RPMI7951 (cell line): Measurements from ENCODE around the gene ROBO1. TPM values are rescaled to one million over a fixed set of nuclear protein-coding genes. Genes with fewer than 3 reads are reported as not detected.

Experiments
- DNase-seq: peaks from one replicate; pipeline ENCODE4 v3.0.0-alpha.2; 2012; ENCODE audit warnings: low read depth
- total RNA-seq: library from RNA; depleted of rRNA; stranded (reverse); fragments of >200 nt; shearing (Covaris generic); gene quantifications from 2 replicates; pipeline ENCODE4 v1.2.3, GENCODE V29; 2014

ROBO1 gene
- total RNA-seq, 1 experiment from 2014 or later, result 40.0 TPM

DNA sequence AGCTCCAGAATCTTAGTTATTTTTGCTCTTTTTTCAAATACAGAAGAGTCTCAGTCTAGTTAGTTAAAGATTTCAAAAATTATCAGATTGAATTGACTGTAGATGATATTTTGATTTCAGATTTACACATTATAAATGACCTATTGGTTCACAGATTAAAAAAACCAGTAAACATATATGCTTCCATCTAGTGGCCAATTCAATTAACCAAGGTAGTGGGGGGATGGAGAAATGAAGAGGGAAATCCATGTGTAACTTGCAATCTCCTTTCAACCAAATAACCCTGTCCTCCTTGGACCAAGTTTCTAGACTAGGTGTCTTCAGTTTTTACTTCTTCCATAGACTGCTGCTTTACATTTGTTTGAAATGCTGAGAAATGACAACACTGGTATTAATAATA, 789.8 kb downstream of the ROBO1 start:
- DNase-seq, result peak; percentile 39

DNA sequence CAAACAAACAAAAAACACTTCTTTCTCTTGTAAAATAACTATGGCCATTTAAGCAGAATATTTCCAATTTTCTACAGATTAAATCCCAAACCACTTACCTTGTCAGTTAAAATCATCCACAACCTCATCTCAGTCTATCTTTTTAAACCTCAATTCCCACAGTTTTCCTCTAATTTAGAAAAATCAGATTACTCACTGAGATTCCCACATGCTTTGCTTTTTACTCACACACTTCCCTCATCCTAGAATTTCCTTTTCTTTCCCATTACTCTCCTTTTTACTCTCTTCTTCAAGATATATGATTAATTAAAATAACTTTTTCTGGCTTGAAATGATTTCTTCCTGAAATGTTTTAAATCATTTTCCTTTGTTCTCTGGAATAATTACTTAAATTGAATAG, 790.7 kb downstream of the ROBO1 start:
- no peak for DNase-seq

DNA sequence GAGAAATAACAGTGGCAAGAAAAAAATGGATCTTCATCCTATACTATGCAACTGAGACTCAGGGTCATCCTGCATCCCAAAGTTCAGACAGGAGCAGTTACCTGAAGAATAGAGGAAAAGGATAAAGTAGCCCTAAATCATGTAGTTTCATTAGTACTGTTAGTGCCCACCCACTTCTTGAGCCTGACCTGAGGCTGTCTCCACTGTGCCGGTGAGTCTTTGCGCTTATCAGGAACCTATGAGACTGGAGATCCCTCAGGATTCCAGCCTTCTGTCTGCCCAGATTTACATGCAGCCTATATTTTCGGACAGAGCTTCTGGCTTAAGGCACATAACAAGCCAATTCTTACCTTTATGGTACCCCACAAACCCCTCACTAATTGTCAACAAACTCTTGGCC, 791.6 kb downstream of the ROBO1 start:
- DNase-seq, result no peak

DNA sequence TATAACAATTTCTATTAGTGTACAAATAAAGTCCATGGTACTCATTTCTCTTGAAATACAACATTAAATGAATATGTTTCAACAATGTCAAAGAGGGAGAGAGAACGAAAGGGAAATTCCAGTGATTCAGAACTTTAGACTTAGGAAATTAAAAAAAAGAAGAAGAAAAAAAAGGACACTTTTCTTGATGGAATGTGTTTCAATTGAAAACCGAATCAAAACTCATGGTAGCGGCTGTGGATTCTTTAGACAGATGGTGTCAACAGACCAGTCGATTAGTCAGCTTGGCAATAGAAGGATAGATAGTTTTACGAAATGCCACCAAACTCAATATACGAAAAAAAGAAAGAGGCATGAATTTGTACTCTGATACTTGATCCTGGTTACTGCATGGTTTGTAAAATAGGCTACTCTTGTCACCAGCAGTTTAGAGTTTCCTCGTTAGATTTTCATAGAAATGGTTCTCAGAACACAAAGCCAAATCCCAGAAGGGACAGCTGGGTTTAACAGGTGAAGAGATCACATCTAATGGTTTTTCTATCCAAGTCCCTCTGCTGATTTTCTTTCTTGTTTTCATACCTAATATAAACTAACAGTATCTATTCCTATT, 793.5 kb downstream of the ROBO1 start:
- peak; percentile 72 for DNase-seq

DNA sequence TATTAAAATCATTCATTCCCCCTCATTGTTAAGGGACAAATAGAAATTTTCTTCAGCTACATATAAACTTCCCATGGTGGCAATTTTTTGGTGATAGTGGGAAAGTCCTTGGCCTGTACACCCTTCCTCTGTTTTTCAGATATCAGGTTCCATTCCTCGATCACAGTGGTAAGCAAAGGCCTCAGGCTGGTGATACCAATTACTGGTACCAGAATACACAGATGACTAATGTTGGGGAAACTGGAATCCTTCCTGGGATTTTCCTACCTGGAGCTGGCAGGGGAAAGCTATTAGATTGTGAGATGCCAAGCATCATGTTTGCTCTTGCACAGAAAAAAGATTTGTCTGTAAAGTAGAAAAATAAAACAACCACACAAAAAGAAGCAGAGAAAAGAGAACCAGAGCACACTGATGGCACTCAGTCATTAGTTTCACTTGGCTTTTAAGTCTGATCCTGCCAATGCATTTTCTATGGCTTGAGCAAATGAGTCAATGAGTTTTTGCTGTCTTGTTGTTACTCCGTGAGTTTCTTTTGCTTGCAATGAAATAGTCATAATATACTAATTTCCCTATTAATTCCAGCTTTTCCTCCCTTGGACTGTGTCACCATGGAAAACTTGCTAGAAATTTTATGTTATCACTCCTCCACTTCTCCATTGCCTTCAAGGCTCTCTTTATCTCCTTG, 795.0 kb downstream of the ROBO1 start:
- DNase-seq, result peak; percentile 70

DNA sequence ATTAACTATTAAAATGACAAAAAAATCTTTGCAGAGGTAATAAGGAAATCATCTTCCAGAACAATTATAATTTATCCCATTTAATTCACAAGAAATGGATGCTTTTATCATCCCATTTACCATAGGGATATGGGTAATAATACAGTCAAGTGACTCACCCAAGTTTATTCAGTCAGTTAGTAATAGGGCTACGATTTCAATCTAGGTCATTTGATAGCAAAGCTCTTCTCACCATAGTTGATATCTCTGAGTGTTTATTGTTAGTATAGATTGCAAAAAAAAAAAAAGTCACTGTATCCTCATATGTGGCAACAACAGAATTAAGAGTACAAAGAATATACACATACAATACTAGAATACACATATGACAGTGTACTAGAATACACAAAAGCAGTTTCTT, 797.1 kb downstream of the ROBO1 start:
- DNase-seq, result no peak

DNA sequence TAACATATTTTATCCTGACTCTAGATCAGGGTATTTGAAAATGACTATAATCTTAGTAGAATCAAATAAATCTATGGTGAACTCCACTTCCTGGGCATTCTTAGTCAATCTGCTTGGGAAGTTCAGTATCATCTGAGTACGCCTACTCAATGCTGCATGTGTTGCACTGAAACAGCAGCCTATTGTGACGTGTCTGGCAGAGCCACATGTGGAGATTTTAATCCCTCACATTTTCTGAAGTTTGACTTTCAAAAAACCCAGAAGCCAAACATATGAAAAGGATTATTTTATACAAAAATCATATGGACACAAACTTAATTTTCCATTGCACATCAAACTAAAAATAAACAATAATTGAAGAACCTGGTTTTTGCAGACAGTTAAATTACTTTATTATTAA, 798.3 kb downstream of the ROBO1 start:
- peak; percentile 74 for DNase-seq

DNA sequence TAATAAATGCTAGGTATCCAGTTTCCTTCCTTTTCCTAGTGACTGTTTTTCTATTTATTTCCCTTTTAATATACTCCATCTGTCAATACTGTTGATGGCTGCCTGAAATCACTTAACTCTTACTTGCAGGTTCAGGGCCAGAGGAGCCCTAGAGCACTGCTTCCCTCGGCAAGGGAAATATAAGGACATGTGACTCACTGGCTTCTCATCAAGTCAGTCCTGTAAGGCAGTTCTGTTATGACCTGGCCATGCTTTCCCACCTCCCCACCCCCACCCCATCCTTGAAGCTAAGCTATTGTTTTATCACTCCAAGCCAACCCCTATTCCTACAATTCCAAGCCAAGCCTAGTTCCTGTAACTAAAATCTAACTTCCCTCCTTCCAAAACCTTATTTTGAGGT, 800.7 kb downstream of the ROBO1 start:
- DNase-seq, result no peak

DNA sequence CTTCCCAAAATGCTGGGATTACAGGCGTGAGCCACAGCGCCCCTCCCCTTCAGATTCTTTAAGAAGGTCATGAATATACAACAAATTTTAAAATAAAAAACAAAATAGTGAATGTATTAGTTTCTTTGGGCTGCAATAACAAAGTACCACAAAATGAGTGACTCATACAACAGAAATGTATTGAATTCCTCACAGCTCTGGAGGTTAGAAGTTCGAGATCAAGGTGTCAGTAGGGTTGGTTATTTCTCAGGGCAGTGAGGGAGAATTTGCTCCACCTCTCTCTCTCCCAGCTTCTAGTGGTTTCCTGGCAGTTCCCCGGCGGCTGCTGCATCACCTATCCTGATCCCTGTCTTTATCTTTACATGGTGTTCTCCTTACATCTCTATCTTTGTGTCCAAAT, 804.0 kb downstream of the ROBO1 start:
- DNase-seq, result no peak

DNA sequence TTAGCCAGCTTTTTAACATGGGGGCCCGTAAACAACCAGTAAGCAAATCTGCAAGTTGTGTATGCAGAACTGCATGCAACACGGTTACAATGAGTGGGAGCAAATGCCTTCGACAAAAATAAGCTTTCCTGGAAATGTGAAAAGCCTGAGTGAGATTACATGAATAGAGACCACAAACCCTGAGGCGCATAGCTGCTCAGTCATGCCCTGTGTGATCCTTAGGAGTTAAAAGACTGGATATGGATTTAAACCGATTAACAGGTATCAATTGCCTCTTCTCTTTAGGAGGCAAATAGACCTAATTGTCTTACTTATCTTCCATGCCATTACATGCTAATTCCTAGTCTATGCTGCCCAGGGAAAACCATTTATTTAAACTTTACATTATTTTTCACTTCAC, 810.3 kb downstream of the ROBO1 start:
- peak; percentile 27 for DNase-seq

DNA sequence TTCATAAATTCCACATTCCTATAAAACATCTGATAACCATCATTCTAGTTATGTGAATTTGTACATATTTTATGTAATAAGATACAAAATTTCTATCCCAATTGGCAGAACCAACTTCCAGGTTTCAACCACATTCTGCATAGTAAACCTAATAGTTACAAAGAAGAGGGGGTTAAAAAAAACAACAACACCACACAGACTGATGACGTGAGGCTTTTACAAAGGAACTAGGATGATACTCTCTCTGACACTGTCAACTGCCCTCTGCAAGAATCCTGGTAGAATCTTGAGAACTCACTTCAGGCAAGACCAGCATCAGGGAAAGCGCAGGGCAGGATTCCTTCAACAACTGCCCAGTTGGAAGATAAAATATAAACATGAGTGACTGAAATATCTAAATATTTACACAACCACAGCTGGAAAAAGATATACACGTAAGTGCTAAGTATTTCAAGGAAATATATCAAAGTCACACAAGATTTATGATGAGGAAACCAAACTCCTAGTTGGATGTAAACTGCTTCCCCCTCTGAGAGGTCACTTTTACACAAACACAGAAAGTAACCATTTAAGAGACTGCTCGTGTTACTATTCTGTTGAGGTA, 816.4 kb downstream of the ROBO1 start:
- no peak for DNase-seq

DNA sequence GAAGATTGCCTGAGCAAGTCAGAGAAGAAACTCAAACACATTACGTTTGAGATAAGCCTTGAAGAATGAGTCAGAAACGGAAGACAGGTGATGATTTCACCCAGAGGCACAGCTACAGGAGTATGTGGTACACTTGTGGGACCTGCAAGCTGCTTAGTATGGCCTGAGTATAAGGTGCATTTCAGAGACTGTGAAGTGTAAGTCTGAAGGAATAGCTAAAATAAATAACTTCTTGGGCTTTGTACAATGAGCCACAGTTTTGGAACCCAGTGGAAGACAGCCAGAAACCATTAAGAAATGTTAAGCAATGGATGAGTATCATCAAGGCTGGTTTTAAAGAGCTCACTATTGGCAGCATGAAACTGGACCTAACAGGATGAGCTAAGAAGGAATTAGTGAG, 826.2 kb downstream of the ROBO1 start:
- DNase-seq, result peak; percentile 54

DNA sequence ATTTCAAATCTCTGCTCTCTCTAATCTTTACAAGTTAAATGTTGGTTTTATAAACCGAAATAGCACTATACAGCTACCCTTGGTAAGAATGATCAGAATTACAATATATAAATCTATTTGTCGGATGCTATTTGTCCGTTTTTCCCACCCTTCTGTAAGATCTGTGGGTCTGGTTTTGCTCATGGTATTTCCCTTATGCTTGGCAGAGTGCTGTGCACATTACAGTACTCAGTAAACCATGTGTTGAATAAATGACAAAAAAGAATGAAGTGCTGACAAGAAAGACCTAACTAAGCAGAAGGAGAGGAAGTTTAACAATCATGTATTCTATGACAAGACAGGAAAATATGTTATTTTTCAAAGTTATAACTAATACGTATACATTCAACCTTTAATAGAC, 827.2 kb downstream of the ROBO1 start:
- no peak for DNase-seq

DNA sequence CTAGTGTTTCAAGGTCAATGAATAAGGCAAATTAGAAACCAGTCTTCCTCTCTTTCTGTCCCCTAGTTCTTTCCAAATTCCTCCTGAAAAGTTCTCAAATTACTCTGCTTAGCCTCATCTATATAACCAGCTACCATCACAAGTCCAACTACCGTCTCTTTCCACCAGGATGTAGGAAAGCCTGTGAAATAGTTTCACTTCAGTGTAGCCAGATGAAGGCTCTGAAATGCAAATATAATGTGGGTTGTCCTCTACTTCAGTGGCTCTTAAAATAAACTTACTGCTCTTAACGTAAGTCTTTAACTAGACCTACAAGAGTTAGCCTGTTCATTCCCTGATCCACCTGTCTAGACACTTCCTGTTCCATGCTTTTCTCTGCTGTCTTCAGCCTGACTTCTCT, 827.7 kb downstream of the ROBO1 start:
- DNase-seq, result no peak

DNA sequence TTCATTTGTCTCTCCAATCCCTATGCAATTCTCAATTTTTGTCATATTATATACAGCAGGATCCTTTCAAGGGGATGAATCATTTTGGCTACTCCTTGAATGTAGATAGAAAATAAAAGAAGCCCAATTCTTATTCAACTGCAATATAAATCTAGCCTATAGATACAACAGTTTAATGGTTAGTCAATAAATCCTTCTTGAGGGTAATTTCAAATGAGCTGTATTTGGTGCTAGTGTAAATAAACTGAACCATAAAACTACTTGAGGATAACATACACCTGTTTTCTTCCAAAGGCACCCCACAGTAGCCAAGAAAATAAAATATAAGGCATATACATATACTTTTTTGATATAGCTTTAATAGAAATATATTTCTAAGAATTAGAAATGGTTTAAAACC, 830.3 kb downstream of the ROBO1 start:
- DNase-seq, result no peak

DNA sequence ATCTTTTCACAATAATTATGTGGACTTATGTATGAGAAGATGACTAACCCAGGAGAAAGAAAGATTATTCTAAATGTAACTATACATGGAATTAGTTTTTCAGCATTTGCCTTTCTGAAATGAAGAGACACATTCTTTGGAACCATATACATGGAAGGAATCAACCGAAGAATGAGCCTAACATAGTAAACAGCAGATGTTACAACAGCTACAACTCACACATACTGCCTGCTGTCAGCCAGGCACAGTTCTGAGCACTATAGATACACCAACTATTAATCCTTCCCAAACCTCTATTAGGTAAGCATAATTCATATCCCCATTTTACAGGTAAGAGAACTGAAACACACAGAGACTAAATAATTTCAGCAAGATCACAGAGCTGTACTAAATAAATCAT, 840.0 kb downstream of the ROBO1 start:
- DNase-seq, result no peak

DNA sequence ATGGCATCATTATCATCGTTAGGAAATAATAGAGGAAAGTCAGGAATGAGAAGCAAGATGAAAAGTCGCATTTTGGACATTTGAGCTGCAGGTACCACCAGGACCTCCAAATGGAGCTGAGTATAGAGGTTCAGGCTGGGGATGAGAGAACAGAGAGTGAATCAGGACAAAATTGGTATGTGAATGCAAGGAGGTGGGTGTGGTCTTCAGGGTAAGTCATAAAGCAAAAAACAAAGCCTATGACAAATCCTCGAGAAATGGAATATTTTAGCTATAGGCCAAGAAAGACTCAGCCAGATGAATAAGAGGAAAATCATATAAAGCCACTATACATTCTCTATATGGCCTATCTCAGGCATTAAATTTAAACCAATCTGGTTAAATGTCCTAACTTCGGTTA, 841.3 kb downstream of the ROBO1 start:
- no peak for DNase-seq

DNA sequence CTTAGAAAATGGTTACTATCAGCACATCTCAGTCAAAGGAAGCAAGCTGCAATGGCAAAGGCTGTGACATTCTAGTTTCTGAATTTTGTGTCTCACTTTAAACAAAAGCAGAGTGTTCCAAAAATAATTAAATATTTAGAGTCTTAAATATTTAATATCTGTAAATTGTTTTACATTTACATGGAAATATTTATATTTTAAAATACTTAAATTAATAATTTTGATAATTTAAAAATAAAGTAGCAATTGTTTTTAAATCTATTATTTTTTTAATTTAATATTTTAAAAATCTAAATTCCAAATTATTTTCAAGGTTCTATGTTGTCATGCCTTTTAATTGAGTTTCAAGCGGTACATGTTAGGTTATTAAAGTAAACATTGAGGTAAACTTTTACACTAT, 843.1 kb downstream of the ROBO1 start:
- DNase-seq, result no peak

DNA sequence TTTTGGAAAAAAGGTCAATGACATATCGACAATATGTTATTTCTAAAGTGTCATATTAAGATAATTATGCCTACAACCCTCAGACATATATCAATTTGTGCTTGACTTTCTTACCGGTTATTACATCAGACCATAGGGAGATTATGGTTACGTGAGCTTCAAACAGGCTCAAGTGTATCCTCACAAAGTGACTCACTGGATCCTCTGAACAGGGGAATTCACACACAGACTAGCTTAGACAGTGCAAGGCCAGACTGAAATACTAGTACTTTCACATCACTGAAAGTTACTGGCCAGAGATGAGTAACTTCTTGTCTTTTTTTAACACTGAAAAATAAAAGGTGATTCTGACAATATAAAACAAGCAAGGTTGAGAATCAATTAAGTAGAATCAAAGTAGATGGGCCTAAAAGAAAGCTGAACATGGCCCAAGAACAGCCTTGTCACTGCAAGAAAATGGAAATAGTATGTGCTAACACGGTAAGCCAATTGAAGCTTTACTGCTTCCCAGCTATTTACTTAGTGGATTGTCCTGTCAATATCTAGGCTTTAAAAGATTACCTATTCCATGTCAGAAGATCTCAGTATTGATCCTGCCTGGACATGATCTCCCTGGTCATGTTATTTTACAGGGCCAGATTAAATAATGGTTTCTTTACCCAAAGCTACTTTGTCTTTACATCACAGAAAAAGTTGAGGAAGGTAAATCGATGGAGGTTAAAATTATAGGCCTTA, 848.6 kb downstream of the ROBO1 start:
- peak; percentile 89 for DNase-seq

DNA sequence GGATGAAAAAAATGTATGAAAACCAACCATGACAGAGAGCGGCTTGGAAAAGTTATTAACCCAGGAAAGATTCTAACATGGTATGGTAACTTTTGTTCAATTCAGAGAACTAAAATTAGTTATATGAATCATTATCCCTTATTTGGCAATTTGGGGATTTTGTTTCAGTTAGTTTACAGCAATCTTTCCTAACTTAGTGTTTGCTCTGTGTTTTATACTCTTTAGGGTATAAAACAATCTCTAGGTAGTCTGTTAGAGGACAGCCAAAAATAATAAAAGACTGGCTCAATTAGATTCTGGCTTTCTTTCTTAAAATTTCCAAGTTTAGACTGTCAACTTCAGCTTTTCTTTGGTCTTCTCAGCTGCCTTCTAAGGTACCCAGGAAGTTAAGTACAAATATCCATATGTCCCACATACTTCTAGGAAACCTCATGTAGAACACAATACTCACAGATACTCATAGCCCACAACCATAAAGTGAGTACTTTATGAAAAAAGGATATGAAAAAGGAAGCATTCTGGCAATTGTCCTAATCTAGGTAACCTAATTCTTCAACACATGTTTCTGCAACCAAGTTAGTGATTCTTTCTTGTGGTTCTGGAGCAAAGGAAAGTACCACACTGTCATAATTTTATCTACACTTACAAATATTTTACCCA, 849.3 kb downstream of the ROBO1 start:
- DNase-seq, result peak; percentile 31

DNA sequence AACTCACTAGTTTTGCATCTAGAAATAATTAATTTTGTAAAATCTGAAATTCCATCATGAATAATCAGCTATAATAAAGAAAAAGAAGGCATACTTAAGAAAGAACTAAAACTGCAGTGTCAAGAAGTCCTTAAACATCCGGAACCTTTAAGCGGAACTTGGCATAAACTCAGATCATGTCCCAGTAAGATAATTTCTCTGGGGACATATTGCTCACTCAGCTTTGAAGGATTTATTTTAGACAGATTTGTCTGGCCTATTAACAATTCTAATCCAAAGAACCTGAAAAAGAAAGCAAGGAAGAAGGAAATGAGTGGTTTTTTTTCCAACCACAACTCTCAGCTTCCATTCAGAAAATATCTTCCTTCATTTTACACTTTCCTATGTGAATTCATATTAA, 850.3 kb downstream of the ROBO1 start:
- DNase-seq, result peak; percentile 66

DNA sequence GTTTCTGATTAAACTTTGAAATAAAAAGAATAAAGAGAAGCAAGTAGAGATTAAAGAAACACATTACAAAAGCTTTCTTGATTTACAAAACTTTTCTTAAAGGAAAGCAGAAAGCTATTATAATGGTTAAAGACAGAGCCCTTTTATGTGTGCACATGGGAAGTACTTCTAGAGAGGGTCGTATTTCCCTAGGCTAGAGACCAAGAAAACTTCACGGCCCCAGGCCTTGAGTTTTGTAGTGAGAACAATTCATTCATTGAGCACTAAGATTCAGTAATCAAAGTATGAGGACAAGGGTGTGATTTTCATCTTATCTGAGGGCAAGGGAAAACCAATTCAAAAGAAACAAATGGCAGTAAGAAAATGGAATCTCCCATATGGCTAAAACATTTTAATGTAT, 854.1 kb downstream of the ROBO1 start:
- DNase-seq, result peak; percentile 31
